Dermis microvascular lymphatic vessel endothelial cell (primary cell): Measurements from ENCODE around the gene EEF1AKMT4. TPM values are rescaled to one million over a fixed set of nuclear protein-coding genes. Genes with fewer than 3 reads are reported as not detected.

Experiments
- DNase-seq, 2 donors: peaks; one replicate each; pipeline versions ENCODE4 v3.0.0 to v3.0.0-alpha.2; 2010; ENCODE audit warnings: low read depth in 2 of 2
- total RNA-seq: library from RNA; depleted of rRNA; stranded (reverse); fragments of >200 nt; gene quantifications from 2 replicates; pipeline ENCODE4 v1.2.1, GENCODE V29; 2014

The EEF1AKMT4 gene
- total RNA-seq, 1 donor from 2014 or later, result 3.5 TPM

DNA sequence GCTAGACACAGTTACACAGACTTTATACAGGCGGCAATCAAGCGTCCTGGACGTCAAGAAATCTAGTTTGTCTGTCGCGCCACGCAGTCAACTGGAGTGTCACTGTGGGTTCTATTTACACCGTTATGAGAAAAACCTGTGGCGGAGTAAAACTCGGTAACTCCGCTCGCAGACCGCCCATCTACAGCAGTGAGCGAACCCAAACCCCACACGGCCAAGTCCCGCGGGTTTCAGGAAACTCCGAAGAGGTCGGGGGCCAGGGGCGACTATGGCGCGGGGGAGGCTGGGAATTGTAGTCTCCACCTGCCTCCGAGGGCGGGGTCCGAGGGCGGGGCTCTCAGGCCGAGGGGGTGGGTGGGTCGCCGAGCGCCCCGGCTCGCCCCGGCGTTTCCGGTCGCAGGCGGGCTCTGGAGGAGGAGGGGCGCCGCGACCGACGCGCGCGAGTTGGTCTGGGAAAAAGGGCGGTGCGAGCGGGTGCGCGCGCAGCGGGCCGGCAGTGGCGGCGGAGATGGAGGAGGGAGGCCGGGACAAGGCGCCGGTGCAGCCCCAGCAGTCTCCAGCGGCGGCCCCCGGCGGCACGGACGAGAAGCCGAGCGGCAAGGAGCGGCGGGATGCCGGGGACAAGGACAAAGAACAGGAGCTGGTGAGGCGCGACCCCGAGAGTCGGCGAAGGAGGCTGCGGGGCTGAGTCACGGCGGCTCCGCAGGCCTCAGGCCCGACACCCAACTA, 49.5 kb downstream of the EEF1AKMT4 start, which contains the start of gene PSMD2:
Gene PSMD2, plus strand, starts transcription at position 483 of the 729 bp plus-strand sequence. Its CDS starts 26 bp downstream, at position 509.
- DNase-seq, result peak; percentile 90 to 97

DNA sequence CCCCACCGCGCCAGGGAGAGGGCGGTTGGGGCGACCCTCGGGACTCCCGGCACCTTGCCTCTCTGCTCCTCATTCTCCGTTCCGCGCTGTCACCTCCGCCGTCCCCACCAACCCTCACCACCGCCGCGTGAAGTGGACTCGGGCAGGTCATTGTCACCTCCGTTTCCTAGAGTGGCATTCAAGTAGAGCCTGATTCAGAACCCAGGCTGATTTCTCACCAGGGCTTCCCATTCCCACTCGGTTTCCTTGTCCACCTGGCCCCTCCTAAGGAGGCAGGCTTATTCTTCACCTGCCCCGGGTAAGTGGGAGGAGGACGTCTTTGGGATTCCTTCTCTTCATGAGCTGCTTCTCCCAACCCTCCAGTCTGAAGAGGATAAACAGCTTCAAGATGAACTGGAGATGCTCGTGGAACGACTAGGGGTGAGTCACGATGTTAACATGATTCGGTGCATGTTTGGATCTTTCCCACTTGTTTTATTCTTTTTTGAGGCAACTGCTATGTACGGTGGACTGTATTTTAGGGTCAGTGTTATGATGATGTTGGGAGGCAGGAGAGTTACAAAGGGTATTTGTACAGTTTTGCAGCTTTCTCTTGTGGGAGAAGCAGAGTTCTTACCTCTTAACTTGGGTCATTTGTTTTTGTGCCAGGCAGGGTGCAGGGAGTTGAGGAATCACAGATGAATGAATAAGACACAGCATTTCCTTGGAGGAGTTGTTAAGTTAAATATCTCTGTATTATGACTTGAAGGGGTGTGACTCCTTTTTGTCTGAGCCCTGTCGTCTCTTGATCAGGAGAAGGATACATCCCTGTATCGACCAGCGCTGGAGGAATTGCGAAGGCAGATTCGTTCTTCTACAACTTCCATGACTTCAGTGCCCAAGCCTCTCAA, 50.3 kb downstream of the EEF1AKMT4 start:
- peak in 1 of 2 donors; percentile 43 for DNase-seq

DNA sequence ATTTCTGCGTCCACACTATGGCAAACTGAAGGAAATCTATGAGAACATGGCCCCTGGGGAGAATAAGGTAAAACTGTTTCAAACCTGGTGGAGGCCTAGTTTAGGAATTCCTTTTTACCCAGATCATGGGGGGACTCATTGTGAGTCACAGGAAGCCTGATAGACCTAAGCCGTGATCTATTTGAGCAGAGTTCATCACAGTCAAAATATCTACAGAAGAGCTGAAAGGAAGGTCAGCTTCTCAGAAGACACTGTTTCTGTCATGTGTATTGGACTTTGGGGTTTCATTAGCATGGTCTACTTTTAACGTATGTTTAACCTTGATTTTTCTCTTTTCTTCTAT, 50.9 kb downstream of the EEF1AKMT4 start:
- peak in 1 of 2 donors; percentile 63 for DNase-seq

DNA sequence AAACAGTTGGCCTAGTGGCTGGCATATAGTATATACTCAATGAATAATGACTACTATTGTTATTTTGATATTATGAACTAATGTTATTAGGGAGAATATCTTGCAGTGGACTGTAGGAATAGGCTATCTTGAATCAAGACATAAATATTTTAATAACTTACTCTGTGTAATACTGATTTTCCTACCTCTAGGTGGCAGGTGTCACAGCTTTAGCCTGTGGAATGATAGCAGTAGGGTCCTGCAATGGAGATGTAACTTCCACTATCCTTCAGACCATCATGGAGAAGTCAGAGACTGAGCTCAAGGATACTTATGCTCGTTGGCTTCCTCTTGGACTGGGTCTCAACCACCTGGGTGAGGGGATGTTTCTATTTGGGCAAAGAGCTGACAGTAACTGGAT, 56.1 kb downstream of the EEF1AKMT4 start:
- peak in 1 of 2 donors; percentile 49 for DNase-seq

DNA sequence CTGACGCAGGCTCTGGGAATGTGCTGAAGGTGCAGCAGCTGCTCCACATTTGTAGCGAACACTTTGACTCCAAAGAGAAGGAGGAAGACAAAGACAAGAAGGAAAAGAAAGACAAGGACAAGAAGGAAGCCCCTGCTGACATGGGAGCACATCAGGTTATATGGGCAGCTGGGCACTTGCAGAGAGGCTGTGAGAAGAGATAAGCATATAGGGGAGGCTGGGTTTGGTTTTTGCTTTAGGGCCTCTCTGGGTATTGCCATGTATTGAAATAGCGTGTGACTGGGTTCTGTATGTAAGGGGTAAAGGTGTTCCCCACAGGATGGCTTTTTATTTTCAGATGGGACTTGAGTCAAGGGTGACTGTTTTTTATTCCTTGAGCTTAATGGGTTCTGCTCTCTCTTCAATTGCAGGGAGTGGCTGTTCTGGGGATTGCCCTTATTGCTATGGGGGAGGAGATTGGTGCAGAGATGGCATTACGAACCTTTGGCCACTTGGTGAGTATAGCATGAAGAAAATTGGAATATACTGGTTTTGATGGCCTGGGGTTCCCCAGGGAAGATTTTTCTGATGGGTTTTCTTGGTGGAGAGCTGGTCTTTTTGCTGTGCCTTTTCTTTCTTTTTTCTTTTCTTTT, 57.0 kb downstream of the EEF1AKMT4 start:
- DNase-seq, result no peak

DNA sequence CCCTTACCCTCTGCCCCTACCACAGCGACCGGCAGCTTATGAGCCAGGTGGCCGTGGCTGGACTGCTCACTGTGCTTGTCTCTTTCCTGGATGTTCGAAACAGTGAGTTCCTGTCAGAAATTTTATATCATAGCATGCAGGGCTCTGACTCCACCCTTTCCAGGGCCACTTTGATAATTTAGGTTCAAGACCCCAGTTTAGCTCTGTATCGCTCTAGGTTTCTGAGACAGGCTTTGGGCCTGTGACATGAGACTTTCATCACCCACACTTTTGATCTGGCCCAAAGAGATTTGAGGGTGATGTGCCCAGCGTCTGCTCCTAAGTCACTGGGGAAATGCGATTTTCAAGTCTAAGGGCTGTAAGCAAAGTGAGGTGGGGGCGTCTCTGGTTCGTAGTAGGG, 58.4 kb downstream of the EEF1AKMT4 start:
- DNase-seq, result no peak

Other genes starting within 250 kb of the EEF1AKMT4 start
- gene ABCC5, start 231.8 kb upstream of the EEF1AKMT4 start, total RNA-seq, result 10.1 and 12.4 TPM in 2 replicates
- not detected in 2 replicates for gene HTR3D, start 217.9 kb upstream of the EEF1AKMT4 start, total RNA-seq
- under 0.01 TPM in 1 of 2 replicates, not detected in the other for gene HTR3C, start 196.6 kb upstream of the EEF1AKMT4 start, total RNA-seq
- not detected in 2 replicates for gene HTR3E, start 152.6 kb upstream of the EEF1AKMT4 start, total RNA-seq
- gene EIF2B5, start 114.3 kb upstream of the EEF1AKMT4 start, total RNA-seq, result 31.5 and 38.3 TPM in 2 replicates
- 13.9 and 28.1 TPM in 2 replicates for gene DVL3, start 94.3 kb upstream of the EEF1AKMT4 start, total RNA-seq
- 379 and 607 TPM in 2 replicates for gene AP2M1, start 74.8 kb upstream of the EEF1AKMT4 start, total RNA-seq
- gene ABCF3, start 63.5 kb upstream of the EEF1AKMT4 start, total RNA-seq, result 45.7 and 73.1 TPM in 2 replicates
- not detected in 2 replicates for gene VWA5B2, start 20.1 kb upstream of the EEF1AKMT4 start, total RNA-seq
- 20.5 and 25.0 TPM in 2 replicates for gene ALG3, start 710 bp upstream of the EEF1AKMT4 start, total RNA-seq
- gene CAMK2N2, start 11.9 kb downstream of the EEF1AKMT4 start, total RNA-seq, result not detected in 2 replicates
- gene ECE2, start 26.4 kb downstream of the EEF1AKMT4 start, total RNA-seq, result not detected in 2 replicates
- gene PSMD2, start 49.6 kb downstream of the EEF1AKMT4 start, total RNA-seq, result 428 and 463 TPM in 2 replicates
- 212 and 278 TPM in 2 replicates for gene EIF4G1, start 64.9 kb downstream of the EEF1AKMT4 start, total RNA-seq
- gene FAM131A, start 87.9 kb downstream of the EEF1AKMT4 start, total RNA-seq, result 25.2 and 43.9 TPM in 2 replicates
- gene CLCN2, start 111.9 kb downstream of the EEF1AKMT4 start, total RNA-seq, result 2.1 and 2.3 TPM in 2 replicates
- 82.8 and 89.1 TPM in 2 replicates for gene POLR2H, start 112.0 kb downstream of the EEF1AKMT4 start, total RNA-seq
- under 0.01 TPM in 2 replicates for gene THPO, start 128.5 kb downstream of the EEF1AKMT4 start, total RNA-seq
- 0.63 and 0.77 TPM in 2 replicates for gene CHRD, start 130.4 kb downstream of the EEF1AKMT4 start, total RNA-seq